Stimulated activated naive B cell treated with anti-CD40 and anti-IgM and Interleukin-4, amounts not matched to agents 10 μg/mL and 1 μg/mL and 100 μg/mL, for 72 hours (primary cell): ENCODE results near the gene LRP1-AS.

Experiments used
- ATAC-seq, 2 donors: fragments of 150-1000 bp; cut with Tn5 transposase; replicated peaks; 2 replicates each; pipeline ENCODE4 v1.10.0; 2021; ENCODE audit warnings: moderate library complexity in 1 of 2
- DNase-seq: peaks from one replicate; pipeline ENCODE4 v3.0.0; 2021
- H3K27ac Mint-ChIP-seq: one replicate; pipeline ENCODE4 v1.8.0; 2022; ENCODE audit warnings: mild to moderate bottlenecking, mixed read lengths
- H3K27me3 Mint-ChIP-seq, 2 donors: one replicate each; pipeline ENCODE4 v1.8.0; 2022; ENCODE audit warnings: mixed read lengths in 2 of 2
- H3K36me3 Mint-ChIP-seq, 2 donors: one replicate each; pipeline ENCODE4 v1.8.0; 2022; ENCODE audit warnings: mixed read lengths in 2 of 2, mild to moderate bottlenecking in 1 of 2
- H3K4me1 Mint-ChIP-seq, 2 donors: one replicate each; pipeline ENCODE4 v1.8.0; 2022; ENCODE audit warnings: mixed read lengths in 2 of 2, mild to moderate bottlenecking in 1 of 2
- H3K4me3 Mint-ChIP-seq, 2 donors: one replicate each; pipeline ENCODE4 v1.8.0; 2022; ENCODE audit warnings: mild to moderate bottlenecking in 2 of 2, mixed read lengths in 2 of 2, moderate library complexity in 1 of 2
- H3K9me3 Mint-ChIP-seq, 2 donors: one replicate each; pipeline ENCODE4 v1.8.0; 2022; ENCODE audit warnings: mixed read lengths in 2 of 2, mild to moderate bottlenecking in 1 of 2

The LRP1-AS gene

DNA sequence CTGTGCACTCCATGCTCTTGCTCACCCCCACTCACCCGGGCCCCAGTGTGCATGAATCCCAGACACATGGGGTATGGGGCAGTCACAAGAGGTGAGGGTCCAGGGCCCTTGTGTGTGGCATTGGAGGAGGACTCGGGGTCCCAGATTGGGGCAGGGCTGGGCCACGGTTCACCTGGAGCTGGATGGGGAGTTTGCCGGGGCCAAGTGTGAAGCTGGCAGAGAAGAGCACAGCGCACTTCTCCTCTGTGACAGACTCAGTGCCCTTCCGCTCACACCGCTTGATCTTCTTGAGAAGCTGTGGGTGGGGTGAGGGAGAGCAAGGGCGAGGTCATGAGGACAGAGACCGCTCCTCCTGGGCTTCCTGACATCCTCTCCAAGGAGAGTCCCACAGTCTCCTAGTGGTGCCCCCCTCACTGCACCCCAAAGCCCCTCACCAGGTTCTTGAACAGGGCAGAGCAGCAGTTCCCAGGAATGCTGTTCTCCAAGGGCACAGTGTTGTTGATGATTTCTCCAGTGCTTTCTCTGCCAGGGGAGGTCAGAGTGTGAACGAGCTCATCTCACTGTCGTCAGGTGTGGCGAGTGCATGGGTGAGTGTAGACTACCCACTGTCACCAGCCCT, 43.0 kb downstream of the LRP1-AS start:
- H3K27ac Mint-ChIP-seq: peak overlapping the region; percentile 51

DNA sequence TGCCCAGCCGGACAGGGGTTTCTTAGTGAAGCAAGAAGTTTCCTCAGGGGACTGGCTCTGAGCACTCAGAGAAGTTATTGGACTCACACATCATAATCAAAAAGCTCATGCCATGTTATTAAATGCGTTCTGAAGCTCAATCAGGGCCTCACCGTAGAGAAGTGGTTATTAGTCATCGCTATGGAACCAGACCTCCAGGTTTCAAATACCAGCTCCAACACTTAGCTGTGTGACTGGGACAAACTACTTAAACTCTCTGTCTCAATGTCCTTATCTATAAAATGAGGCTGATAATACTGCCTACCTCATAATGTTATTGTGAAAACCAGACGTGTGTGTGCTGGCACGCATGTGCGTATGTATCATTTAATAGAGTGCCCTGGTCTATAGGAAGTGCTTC, 43.6 kb downstream of the LRP1-AS start:
- peaks cover 45 to 83% of the 10 kb centered on the region in 2 donors for H3K4me1 Mint-ChIP-seq

More for the DNA sequence above, 43.0 kb downstream of the LRP1-AS start:
- peaks cover 44 to 81% of the 10 kb centered on the region in 2 donors for H3K4me1 Mint-ChIP-seq
- peaks cover 57 to 77% of the 10 kb centered on the region in 2 donors for H3K36me3 Mint-ChIP-seq
- no peaks in the 10 kb centered on the region for H3K9me3 Mint-ChIP-seq
- no peak for ATAC-seq
- no peaks in the 10 kb centered on the region for H3K27me3 Mint-ChIP-seq
- H3K4me3 Mint-ChIP-seq: no peak overlapping the region
- no peak for DNase-seq

DNA sequence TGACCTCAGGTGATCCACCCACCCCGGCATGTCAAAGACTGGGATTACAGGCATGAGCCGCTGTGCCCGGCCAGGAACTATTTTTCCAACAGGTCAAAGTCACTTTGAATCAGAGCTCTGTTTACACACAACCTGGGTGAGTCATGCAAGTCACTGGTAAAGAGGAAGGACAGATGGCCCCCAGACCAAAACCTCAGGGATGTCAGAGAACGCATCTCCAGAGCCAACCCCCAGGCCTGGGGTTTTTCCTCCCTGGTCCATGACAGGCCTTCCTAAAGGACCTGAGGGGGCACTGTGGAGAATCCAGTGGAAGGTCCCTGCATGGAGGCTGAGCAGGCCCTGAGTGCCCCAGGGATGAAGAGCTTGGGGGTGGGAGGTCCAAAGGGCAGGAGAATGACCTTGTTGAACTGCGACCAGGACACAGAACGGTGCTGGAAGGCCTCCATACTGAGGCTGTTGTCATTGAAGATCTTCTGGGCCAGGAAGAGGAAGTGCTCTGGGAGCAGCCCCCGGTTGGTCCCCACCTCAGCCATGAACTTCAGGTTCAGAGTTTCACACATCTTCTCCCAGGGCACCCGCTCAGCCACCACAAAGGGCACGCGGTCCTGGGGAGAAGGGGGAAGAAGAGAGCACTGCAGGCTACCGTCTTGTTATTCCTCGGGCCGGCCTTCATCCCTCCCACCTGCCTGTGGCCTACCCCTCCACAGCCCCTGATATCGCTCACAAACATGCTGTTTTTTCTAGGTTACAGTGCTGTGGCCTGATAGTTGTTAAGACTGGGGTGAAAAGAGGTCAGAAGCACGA, 45.3 kb downstream of the LRP1-AS start:
- ATAC-seq (peak; percentile 55 to 61), DNase-seq (no peak)
- H3K9me3 Mint-ChIP-seq: no peaks in the 10 kb centered on the region
- no peak overlapping the region for H3K4me3 Mint-ChIP-seq
- peaks cover 64 to 76% of the 10 kb centered on the region in 2 donors for H3K36me3 Mint-ChIP-seq
- H3K4me1 Mint-ChIP-seq: peaks cover 41 to 78% of the 10 kb centered on the region in 2 donors
- H3K27me3 Mint-ChIP-seq: no peaks in the 10 kb centered on the region
- H3K27ac Mint-ChIP-seq: peak overlapping the region; percentile 73

More for the DNA sequence above, 43.6 kb downstream of the LRP1-AS start:
- Mint-ChIP-seq H3K27ac (peak overlapping the region; percentile 51), H3K27me3 (no peaks in the 10 kb centered on the region), H3K4me3 (no peak overlapping the region), H3K9me3 (no peaks in the 10 kb centered on the region), H3K36me3 (peaks cover 61 to 80% of the 10 kb centered on the region in 2 donors)
- ATAC-seq: no peak
- no peak for DNase-seq

DNA sequence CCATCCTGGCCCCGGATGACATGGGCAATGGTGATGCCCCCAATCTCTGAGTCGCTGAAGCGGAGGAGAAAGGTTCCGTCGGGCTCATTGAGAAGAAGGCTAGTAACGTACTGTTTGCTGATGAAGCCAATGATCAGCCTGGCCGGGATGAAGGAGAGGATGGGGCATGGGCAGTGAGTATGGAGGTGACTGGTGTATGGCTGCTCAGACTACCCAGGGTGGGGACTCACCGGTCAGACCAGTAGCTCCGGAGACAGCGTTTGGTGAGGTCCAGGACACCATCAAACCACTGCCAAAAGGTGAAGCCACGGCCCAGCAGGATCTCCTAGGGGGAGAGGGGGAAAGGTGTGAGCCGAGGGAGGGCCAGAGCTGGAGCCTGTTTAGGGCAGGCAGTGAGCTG, 47.7 kb downstream of the LRP1-AS start:
- H3K36me3 Mint-ChIP-seq: peaks cover 62 to 75% of the 10 kb centered on the region in 2 donors
- DNase-seq (no peak), ATAC-seq (no peak)
- peaks cover 53 to 81% of the 10 kb centered on the region in 2 donors for H3K4me1 Mint-ChIP-seq
- H3K4me3 Mint-ChIP-seq: no peak overlapping the region
- peak overlapping the region; percentile 91 for H3K27ac Mint-ChIP-seq
- no peaks in the 10 kb centered on the region for H3K27me3 Mint-ChIP-seq
- no peaks in the 10 kb centered on the region for H3K9me3 Mint-ChIP-seq

DNA sequence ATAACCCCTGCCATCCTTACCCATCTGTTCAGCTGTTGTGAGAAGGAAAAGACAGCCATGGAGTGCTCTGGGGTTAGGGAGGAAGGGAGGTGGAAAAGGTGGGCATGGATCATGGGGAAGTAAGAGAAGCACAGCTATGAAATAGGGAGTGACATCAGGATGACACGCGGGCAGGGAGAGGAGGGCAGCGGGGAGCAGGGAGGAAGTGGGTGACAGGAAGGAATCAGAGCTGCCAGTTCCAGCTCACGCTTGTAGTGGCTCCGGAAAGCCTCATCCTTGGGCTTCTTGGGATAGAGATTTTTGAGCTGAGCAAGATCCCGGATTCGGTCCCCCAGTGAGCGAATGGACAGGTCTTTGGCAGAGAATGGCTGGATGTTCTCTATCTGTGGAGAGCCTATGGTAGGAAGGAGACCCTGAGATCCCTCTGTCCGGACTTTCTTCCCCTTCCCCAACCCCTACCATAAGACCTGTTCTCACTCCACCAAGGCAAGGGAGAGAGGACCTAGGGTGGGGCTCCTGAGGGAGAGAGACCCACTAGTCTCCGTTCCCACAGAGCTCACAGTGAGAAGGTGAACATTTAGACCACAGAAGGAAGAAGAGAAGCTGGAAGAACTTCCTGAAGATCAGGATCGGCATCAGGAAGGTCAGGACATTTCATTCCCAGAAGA, 48.2 kb downstream of the LRP1-AS start:
- Mint-ChIP-seq H3K36me3 (peaks cover 56 to 75% of the 10 kb centered on the region in 2 donors), H3K27ac (peak overlapping the region; percentile 91), H3K27me3 (no peaks in the 10 kb centered on the region), H3K9me3 (no peaks in the 10 kb centered on the region), H3K4me1 (peaks cover 58 to 81% of the 10 kb centered on the region in 2 donors), H3K4me3 (peak overlapping the region in 1 of 2 donors; percentile 5)
- no peak for ATAC-seq
- DNase-seq: no peak

DNA sequence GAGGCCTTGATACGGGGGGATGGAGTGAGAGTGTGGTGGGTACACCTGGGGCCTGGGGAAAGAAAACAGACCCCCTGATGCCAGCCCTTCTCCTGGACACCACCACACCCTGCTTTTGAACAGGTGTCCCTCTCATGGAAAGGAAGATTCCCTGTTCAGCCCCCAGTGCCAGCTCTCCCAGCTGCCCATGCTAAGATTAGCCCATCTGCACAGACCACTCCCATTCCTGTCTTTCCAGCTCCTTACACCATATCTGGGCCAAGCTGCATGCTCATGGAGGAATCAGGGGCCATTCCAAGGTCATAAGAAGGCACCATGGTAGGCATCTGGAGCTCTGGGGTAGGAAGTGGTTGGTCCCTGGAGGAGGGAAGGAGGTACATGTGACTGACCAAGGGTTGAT, 48.9 kb downstream of the LRP1-AS start:
- Mint-ChIP-seq H3K9me3 (no peaks in the 10 kb centered on the region), H3K4me3 (peak overlapping the region in 1 of 2 donors; percentile 5), H3K27ac (peak overlapping the region; percentile 91), H3K4me1 (peaks cover 60 to 81% of the 10 kb centered on the region in 2 donors), H3K36me3 (peaks cover 57 to 75% of the 10 kb centered on the region in 2 donors), H3K27me3 (no peaks in the 10 kb centered on the region)
- DNase-seq (no peak), ATAC-seq (no peak)

DNA sequence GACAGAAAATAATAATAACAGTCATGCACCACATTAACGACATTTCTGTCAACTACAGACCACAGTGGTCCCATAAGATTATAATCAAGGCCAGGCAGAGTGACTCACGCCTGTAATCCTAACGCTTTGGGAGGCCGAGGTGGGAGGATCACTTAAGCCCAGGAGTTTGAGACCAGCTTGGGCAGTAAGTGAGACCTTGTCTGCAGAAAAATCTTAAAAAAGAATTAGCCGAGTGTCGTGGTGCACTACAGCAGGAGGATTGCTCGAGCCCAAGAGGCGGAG, 49.9 kb downstream of the LRP1-AS start:
- Mint-ChIP-seq H3K27me3 (no peaks in the 10 kb centered on the region), H3K9me3 (no peaks in the 10 kb centered on the region), H3K27ac (no peak overlapping the region), H3K4me3 (no peak overlapping the region), H3K4me1 (peaks cover 68 to 84% of the 10 kb centered on the region in 2 donors), H3K36me3 (peaks cover 65 to 81% of the 10 kb centered on the region in 2 donors)
- ATAC-seq (no peak), DNase-seq (no peak)

DNA sequence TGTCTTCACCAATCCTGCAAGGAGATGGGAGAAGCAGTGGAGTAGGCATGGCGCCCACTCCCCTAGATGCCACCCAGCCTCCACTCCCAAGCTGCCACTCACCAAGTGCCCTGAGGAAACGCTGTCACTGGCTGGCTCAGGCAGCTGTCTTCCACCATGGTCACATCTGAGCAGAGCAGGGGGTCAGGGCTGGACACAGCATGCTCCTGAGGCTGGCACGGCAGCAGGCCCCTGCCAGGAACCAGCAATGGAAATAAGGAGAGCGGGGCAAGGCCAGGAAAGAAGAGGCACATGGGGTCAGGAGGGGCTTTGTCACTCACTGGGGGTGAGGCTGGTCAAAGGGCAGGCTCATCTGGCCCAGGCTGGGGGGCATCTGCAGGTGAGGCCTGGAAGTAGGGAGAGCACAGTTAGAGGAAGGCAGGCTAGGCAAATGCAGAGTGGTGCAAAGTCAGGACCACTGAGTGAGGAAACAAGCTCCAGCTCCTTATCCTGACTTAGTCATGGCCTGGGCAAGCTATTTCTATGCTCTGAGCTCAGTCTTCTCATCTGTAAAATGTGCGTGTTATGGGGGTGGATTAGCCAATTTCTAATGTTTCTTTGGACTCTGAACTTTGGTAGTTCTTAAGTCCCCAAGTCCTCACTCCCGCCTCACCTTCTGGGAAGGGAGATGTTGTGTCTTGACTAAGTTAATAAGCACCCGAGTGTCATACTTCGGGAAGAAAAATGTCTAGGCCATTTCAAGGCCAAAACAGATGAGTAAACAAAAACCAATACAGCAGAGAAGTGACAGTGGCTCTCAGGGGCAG, 50.5 kb downstream of the LRP1-AS start:
- Mint-ChIP-seq H3K9me3 (no peaks in the 10 kb centered on the region), H3K36me3 (peaks cover 64 to 81% of the 10 kb centered on the region in 2 donors), H3K4me1 (peaks cover 65 to 84% of the 10 kb centered on the region in 2 donors), H3K27ac (peak overlapping the region; percentile 77), H3K4me3 (peak overlapping the region in 1 of 2 donors; percentile 12), H3K27me3 (no peaks in the 10 kb centered on the region)
- ATAC-seq (no peak), DNase-seq (no peak)

DNA sequence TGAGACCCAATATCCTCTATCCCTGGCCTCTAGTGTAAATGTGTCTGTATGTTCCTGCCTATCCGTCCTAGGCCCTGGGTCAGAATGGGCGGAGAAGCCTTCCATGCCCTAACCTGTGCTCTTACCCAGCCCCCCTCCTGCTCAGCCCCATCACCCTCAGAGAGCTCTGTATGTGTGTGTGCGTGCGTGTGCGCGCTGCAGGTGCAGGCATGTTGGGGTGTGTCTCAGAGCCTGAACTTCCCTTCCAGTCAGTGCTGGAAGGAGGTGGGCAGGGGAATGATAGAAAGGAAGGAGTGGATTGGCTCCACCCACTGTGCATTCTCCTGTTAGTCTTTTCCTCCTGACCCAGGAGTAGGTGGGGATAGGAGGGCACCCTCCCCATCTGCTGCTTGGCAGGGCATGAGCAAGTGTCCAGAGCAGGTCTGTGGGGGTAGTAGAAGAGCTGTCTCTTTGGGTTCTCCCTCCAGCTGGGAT, 51.3 kb downstream of the LRP1-AS start:
- ATAC-seq: no peak
- H3K36me3 Mint-ChIP-seq: peaks cover 65 to 85% of the 10 kb centered on the region in 2 donors
- no peaks in the 10 kb centered on the region for H3K9me3 Mint-ChIP-seq
- no peak for DNase-seq
- peak overlapping the region; percentile 77 for H3K27ac Mint-ChIP-seq
- no peaks in the 10 kb centered on the region for H3K27me3 Mint-ChIP-seq
- peak overlapping the region; percentile 3 to 59 for H3K4me3 Mint-ChIP-seq
- peaks cover 68 to 85% of the 10 kb centered on the region in 2 donors for H3K4me1 Mint-ChIP-seq

DNA sequence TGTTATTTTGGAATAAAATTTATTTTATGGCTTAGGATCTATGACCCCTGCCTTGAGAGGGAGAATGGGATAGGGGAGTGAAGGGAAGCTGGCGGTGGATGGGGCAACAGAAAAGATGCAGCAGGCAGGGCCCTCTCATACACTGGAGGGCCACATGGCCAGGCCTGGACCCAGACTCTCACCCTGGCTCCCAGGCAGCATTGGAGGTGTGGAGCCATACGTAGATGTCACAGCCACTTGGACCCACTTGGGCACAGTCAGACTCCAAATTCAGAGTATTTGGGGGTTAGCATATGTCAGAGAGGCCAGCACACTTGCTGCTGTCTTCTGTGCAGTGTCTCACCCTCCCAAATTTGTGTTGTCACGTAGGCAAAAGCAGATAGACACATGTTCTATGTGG, 52.0 kb downstream of the LRP1-AS start:
- H3K9me3 Mint-ChIP-seq: no peaks in the 10 kb centered on the region
- DNase-seq (no peak), ATAC-seq (no peak)
- no peaks in the 10 kb centered on the region for H3K27me3 Mint-ChIP-seq
- H3K4me3 Mint-ChIP-seq: no peak overlapping the region
- peaks cover 74 to 91% of the 10 kb centered on the region in 2 donors for H3K4me1 Mint-ChIP-seq
- peaks cover 63 to 90% of the 10 kb centered on the region in 2 donors for H3K36me3 Mint-ChIP-seq
- peak overlapping the region; percentile 96 for H3K27ac Mint-ChIP-seq
